Osteoblast (primary cell): ENCODE measurements around the gene LRRC37B. TPM values are rescaled to one million over a fixed set of nuclear protein-coding genes. Genes with fewer than 3 reads are reported as not detected.
"Not testable (repeated sequence)": the region's sequence is repeated elsewhere in the genome, so short reads cannot be mapped to it uniquely, and the experiment has no call there.

ENCODE experiments used
- DNase-seq: peaks from one replicate; pipeline ENCODE4 v3.0.0; 2011; ENCODE audit warnings: low spot score, mixed read lengths; ENCODE audit not compliant: insufficient read length; ENCODE audit errors: missing footprints
- H2AFZ ChIP-seq: 2 replicates; pipeline ENCODE4 v1.6.0; 2011; ENCODE audit warnings: mild to moderate bottlenecking, low read length
- H3K27ac ChIP-seq: 2 replicates; pipeline ENCODE4 v1.5.1; 2011; ENCODE audit warnings: mild to moderate bottlenecking, low read depth, low read length, moderate library complexity
- H3K27me3 ChIP-seq: 2 replicates; pipeline ENCODE4 v1.6.0; 2012; ENCODE audit warnings: mild to moderate bottlenecking, control low read depth, inconsistent platforms, low read length, moderate library complexity; ENCODE audit not compliant: insufficient read depth
- H3K36me3 ChIP-seq: 2 replicates; pipeline ENCODE4 v1.5.1; 2011; ENCODE audit warnings: mild to moderate bottlenecking, low read length, control low read depth, moderate library complexity; ENCODE audit not compliant: insufficient read depth
- H3K4me1 ChIP-seq: 2 replicates; pipeline ENCODE4 v1.5.1; 2011; ENCODE audit warnings: mild to moderate bottlenecking, low read length, control low read depth, moderate library complexity; ENCODE audit not compliant: insufficient read depth
- H3K4me2 ChIP-seq: 2 replicates; pipeline ENCODE4 v1.6.0; 2011; ENCODE audit warnings: mild to moderate bottlenecking, low read length; ENCODE audit not compliant: insufficient read depth
- H3K4me3 ChIP-seq: fragments of 200-600 bp; sonication (generic); 3 replicates; pipeline ENCODE4 v1.5.1; 2012; ENCODE audit warnings: mild to moderate bottlenecking, low read length, inconsistent platforms; ENCODE audit not compliant: insufficient read depth
- H3K79me2 ChIP-seq: 2 replicates; pipeline ENCODE4 v1.6.0; 2012; ENCODE audit warnings: mild to moderate bottlenecking, low read length, control low read depth, inconsistent platforms; ENCODE audit not compliant: insufficient read depth
- H3K9me3 ChIP-seq: 2 replicates; pipeline ENCODE4 v1.5.1; 2011; ENCODE audit warnings: low read depth, low read length, control low read depth
- H4K20me1 ChIP-seq: 2 replicates; pipeline ENCODE4 v1.6.0; 2012; ENCODE audit warnings: mild to moderate bottlenecking, low read length, control low read depth; ENCODE audit not compliant: insufficient read depth
- total RNA-seq: library from RNA; depleted of rRNA; stranded (reverse); fragments of >200 nt; gene quantifications from 2 replicates; pipeline ENCODE4 v1.2.3, GENCODE V29; 2012
- TF ChIP-seq, protein P1 (sequence below): IDR thresholded peaks from 2 replicates; pipeline ENCODE4 v1.5.1; 2011; ENCODE audit warnings: mild to moderate bottlenecking, low read depth, low read length, moderate library complexity; ENCODE audit errors: extremely low read depth

The LRRC37B gene
- total RNA-seq: 17.0 and 23.0 TPM in 2 replicates

DNA sequence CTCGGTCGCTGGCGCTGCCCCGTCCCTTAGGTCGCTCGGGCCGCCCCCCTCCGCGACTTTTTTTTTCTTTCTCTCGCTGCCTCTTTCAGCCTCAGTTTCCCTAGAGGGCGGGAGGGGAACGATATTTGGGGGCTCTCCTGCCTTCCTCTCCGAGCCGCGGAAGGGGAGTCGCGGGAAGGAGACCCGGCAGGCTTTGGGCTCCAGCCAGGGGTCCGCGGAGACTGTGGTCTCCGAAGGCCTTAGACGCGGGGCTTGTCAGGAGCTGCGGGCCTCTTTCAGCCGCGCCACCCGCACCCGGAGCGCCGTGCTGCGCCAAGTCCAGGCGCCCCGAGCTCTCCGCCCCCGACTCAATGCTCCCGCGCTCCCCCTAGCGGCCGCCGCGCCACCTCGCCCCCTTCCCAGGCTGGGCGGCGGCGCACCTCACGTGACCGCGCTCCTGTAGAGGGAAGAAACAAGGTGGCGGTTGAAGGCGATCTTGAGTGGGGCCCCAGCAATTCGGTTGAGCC lies at the start of gene LRRC37B:
Gene LRRC37B, plus strand, starts transcription at position 427 of the 506 bp plus-strand sequence. CDS start 14,010 bp downstream, outside the sequence.
- Histone ChIP-seq H3K27ac (peak within 1 kb of the TSS; percentile 58), H3K9me3 (no peaks in the 10 kb centered on the region), H3K4me3 (peak within 1 kb of the TSS; percentile 96), H3K36me3 (no peaks in the 10 kb centered on the region), H3K4me2 (peak within 1 kb of the TSS; percentile 96), H3K27me3 (no peaks in the 10 kb centered on the region), H4K20me1 (peaks cover 4% of the 10 kb centered on the region), H3K79me2 (peaks cover 39% of the 10 kb centered on the region), H2AFZ (peak within 1 kb of the TSS; percentile 98), H3K4me1 (peaks cover 9% of the 10 kb centered on the region)
- DNase-seq: peak; percentile 97
- TF ChIP-seq, protein P1, sequence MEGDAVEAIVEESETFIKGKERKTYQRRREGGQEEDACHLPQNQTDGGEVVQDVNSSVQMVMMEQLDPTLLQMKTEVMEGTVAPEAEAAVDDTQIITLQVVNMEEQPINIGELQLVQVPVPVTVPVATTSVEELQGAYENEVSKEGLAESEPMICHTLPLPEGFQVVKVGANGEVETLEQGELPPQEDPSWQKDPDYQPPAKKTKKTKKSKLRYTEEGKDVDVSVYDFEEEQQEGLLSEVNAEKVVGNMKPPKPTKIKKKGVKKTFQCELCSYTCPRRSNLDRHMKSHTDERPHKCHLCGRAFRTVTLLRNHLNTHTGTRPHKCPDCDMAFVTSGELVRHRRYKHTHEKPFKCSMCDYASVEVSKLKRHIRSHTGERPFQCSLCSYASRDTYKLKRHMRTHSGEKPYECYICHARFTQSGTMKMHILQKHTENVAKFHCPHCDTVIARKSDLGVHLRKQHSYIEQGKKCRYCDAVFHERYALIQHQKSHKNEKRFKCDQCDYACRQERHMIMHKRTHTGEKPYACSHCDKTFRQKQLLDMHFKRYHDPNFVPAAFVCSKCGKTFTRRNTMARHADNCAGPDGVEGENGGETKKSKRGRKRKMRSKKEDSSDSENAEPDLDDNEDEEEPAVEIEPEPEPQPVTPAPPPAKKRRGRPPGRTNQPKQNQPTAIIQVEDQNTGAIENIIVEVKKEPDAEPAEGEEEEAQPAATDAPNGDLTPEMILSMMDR: peak; percentile 65

DNA sequence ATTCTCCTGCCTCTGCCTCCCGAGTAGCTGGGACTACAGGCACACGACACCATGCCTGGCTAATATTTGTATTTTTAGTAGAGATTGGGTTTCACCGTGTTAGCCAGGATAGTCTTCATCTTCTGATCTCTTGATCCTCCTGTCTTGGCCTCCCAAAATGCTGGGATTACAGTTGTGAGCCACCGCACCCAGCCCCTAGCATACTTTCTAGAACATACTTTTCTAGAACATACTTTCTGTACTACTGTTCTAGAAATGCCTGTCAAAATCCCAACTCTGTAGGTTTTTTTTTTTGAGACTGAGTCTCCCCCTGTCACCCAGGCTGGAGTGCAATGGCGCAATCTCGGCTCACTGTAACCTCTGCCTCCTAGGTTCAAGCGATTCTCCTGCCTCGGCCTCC lies 43.1 kb upstream of the LRRC37B start:
- H3K4me1 ChIP-seq, H3K4me3 ChIP-seq, DNase-seq, H4K20me1 ChIP-seq, H2AFZ ChIP-seq, H3K27me3 ChIP-seq, H3K9me3 ChIP-seq, H3K27ac ChIP-seq, H3K4me2 ChIP-seq: not testable (repeated sequence)
- Histone ChIP-seq H3K36me3 (peaks cover 18% of the 10 kb centered on the region), H3K79me2 (peaks cover 19% of the 10 kb centered on the region)

DNA sequence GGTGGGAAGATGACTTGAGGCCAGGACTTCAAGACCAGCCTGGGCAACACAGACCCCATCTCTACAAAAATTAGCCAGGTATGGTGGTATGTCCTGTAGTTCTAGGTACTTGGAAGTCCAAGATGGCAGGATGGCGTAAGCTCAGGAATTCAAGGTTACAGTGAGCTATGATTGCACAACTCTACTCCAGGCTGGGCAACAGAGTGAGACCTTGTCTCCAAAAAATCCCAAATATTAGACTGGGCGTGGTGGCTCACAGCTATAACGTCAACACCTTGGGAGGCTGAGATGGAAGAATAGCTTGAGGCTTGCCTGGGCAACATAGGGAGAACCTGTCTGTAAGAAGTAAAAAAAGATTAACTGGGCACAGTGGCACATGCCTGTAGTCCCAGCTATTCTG lies 39.5 kb upstream of the LRRC37B start:
- Histone ChIP-seq H3K4me1 (no peaks in the 10 kb centered on the region), H3K27me3 (no peaks in the 10 kb centered on the region), H2AFZ (no peak overlapping the region), H3K79me2 (peaks cover 4% of the 10 kb centered on the region), H3K9me3 (no peaks in the 10 kb centered on the region), H3K27ac (no peak overlapping the region), H3K4me3 (no peak overlapping the region), H3K4me2 (no peak overlapping the region), H4K20me1 (no peaks in the 10 kb centered on the region), H3K36me3 (peaks cover 14% of the 10 kb centered on the region)
- TF ChIP-seq, protein P1: no peak
- DNase-seq: no peak

DNA sequence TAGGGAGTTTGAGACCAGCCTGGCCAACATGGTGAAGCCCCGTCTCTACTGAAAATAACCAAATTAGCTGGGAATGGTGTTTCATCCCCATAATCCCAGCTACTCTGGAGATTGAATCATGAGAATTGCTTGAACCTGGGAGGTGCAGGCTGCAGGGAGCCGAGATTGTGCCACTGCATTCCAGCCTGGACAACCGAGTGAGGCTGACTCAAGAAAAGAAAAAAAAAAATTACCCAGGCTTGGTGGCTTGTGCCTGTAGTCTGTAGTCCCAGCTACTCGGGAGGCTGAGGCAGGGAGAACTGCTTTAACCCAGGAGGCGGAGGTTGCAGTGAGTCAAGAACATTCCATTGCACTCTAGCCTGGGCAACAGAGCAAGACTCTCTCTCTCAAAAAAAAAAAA lies 36.8 kb upstream of the LRRC37B start:
- H3K27ac ChIP-seq, H2AFZ ChIP-seq, H3K79me2 ChIP-seq, H3K27me3 ChIP-seq, H3K4me1 ChIP-seq, H4K20me1 ChIP-seq, H3K4me3 ChIP-seq, DNase-seq, H3K9me3 ChIP-seq, H3K4me2 ChIP-seq: not testable (repeated sequence)
- H3K36me3 ChIP-seq: peaks cover 11% of the 10 kb centered on the region

DNA sequence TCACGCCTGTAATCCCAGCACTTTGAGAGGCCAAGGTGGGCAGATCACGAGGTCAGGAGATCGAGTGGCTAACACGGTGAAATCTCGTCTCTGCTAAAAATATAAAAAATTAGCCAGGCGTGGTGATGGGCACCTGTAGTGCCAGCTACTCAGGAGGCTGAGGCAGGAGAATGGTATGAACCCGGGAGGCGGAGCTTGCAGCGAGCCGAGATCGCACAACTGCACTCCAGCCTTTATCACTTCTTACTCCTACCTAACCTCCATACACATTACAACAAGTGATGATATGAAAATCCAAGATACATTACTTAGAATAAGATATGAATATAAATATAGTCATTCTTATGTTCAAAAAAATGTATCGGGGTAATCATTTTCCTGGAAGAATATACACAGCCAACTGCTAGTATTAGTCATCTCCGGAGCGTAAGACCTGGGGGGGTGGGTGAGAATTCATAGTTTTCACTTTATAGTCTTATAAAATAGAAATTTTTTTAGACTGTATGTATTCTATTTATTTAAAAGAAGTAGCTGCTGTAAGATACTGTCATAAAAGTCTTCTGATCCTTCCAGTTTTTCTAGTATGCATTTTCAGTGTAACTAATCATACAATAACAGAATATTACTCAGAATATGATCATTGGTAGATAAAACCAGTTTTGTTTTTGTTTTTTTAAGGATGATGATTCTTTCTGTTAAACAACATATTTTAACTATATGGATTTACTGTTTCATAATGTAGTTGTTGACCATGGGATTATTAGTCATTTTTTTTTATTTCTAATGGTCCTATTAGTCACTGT lies 32.7 kb upstream of the LRRC37B start:
- H3K4me2 ChIP-seq, H3K9me3 ChIP-seq, H3K4me3 ChIP-seq, H3K27me3 ChIP-seq, H3K4me1 ChIP-seq, DNase-seq, H3K79me2 ChIP-seq, H2AFZ ChIP-seq, H3K27ac ChIP-seq, H4K20me1 ChIP-seq: not testable (repeated sequence)
- peaks cover 18% of the 10 kb centered on the region for H3K36me3 ChIP-seq

DNA sequence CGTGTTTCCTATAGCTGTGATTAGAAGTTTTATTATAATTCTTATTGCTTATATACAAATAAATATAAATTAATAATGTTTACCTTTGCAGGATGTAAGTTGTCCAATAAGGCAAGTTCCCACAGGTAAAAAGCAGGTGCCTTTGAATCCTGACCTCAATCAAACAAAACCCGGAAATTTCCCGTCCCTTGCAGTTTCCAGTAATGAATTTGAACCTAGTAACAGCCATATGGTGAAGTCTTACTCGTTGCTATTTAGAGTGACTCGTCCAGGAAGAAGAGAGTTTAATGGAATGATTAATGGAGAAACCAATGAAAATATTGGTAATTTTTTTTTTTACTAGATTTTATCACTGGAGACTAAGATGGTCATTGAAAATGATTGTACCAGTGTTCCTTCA lies 31.8 kb upstream of the LRRC37B start:
- H3K9me3 ChIP-seq, H3K27ac ChIP-seq, H3K27me3 ChIP-seq, H3K79me2 ChIP-seq, DNase-seq, H3K4me2 ChIP-seq, H3K4me1 ChIP-seq, H2AFZ ChIP-seq, H4K20me1 ChIP-seq, H3K4me3 ChIP-seq: not testable (repeated sequence)
- H3K36me3 ChIP-seq: peaks cover 19% of the 10 kb centered on the region

DNA sequence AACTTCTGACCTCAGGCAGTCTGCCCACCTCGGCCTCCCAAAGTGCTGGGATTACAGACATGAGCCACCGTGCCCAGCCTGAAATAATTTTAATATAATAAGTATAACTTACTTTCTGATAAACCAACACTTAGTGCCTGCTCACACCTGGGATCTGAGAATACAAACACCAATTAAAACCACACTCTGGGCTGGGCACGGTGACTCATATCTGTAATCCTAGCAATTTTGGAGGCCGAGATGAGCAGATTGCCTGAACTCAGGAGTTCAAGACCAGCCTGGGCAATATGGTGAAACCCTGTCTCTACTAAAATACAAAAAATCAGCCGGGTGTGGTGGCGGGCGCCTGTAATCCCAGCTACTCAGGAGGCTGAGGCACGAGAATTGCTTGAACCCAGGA lies 15.4 kb upstream of the LRRC37B start:
- not testable (repeated sequence) for H3K4me2 ChIP-seq, H3K4me1 ChIP-seq, H3K4me3 ChIP-seq, H3K27ac ChIP-seq, H3K9me3 ChIP-seq, H4K20me1 ChIP-seq, H3K27me3 ChIP-seq, H3K79me2 ChIP-seq, H2AFZ ChIP-seq, DNase-seq
- H3K36me3 ChIP-seq: peaks cover 69% of the 10 kb centered on the region
